Endometrial microvascular endothelial cells (primary cell): Measurements from ENCODE around the gene RRM2. TPM values are rescaled to one million over a fixed set of nuclear protein-coding genes. Genes with fewer than 3 reads are reported as not detected.

ENCODE experiments used
- in situ Hi-C: cut with HindIII; loops from 2 replicates; pipeline ENCODE4 v1.10.0; 2017; ENCODE audit warnings: low sequenced_read_pairs, low pct_unique_long_range_greater_than_20kb; ENCODE audit errors: inconsistent ontology term
- total RNA-seq: library from RNA; depleted of rRNA; stranded (reverse); fragments of >200 nt; gene quantifications from one replicate; pipeline ENCODE4 v1.2.3, GENCODE V29; 2015; ENCODE audit errors: inconsistent ontology term

The RRM2 gene
- total RNA-seq = 134 TPM

DNA sequence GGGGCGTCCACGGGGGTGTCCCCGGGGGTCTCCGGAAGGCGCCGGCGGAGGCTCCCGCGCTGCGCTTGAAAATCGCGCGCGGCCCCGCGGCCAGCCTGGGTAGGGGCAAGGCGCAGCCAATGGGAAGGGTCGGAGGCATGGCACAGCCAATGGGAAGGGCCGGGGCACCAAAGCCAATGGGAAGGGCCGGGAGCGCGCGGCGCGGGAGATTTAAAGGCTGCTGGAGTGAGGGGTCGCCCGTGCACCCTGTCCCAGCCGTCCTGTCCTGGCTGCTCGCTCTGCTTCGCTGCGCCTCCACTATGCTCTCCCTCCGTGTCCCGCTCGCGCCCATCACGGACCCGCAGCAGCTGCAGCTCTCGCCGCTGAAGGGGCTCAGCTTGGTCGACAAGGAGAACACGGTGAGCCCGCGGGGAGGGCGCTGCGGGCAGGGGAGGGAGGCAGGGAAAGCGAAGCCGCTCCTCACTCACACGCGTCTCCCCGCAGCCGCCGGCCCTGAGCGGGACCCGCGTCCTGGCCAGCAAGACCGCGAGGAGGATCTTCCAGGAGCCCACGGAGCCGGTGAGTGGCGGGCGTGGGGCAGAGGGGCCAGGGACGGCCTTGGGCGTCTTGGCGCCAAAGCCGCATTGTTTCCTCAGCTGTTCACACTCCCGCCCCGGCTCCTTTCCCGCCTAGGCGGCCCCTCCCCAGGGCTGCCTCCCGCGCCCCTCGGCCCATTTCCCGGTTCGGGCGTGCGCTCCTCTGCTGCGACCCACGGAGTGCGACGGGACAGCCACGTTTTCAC is at the start of gene RRM2:
Gene RRM2 (plus strand): TSS at position 240 of the 781 bp plus-strand sequence. CDS start 60 bp downstream, at position 300.
- in situ Hi-C loops = loop anchor here (25.0 kb wide), 2 partner anchors 160 to 315 kb away; partner anchors contain the start of genes GRHL1 and ODC1

DNA sequence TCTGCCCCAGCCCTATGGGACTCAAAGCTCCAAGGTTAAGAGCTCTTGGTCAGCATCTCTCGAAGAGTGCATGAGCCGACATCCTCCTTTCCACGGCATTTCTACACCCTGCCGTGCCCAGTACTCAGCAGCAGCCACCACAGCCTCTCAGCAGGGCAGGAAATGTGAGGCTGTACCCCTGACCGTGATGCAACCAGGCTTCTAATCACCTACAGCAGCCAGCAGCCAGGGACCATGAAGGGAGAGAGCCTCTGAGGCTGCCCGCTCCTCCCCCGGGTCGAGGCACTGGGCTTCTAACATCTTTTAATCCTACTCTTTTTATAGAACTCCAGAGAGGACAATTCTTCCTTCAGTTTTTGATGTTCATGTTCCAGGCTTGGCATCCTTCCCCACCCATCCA is 48.8 kb upstream of the RRM2 start:
- in situ Hi-C loops = no loop called here

- in situ Hi-C loops = no loop called here
Measured at GRCh38 chr2:10075101-10075500, 47.4 kb upstream of the RRM2 start.

- in situ Hi-C loops = no loop called here
Measured at GRCh38 chr2:10075571-10076209, 46.8 kb upstream of the RRM2 start.

DNA sequence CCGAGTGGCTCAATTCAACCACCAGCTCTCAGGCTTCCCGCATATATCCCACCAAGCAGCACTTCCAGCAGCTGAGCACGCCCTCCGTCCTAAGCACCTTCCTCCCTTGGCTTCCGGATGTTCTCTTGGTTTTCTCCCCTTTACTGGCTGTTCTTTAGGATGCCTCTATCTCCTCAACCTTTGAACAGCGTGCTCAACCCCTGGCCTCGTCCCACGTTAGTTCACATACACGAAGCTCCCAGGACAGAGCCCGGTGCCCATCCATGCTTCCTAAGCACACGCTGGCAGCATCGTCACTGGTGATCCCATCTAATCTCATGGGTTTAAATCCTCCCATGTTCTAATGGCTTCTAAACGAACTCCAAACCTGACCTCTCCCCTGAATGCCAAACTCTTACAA is 46.0 kb upstream of the RRM2 start:
- in situ Hi-C loops = no loop called here

- in situ Hi-C loops = no loop called here
Measured at GRCh38 chr2:10076988-10077527, 45.5 kb upstream of the RRM2 start.

DNA sequence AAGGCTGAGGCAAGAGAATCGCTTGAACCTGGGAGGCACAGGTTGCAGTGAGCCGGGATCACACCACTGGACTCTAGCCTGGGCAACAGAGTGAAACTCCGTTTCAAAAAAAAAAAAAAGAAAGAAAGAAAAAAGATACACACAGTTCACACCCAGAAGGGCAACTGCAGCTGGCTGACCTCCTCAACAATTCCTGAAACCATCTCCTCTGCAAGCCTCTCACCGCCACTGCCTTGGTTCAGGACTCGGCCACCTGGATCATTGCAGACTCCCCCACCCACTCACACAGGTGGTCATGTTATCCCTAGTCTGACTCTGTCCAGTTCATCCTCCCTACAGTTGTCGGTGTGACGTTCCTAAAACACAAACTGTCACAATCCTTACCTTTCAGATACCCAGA is 44.5 kb upstream of the RRM2 start:
- in situ Hi-C loops = no loop called here

- in situ Hi-C loops = no loop called here
Measured at GRCh38 chr2:10078704-10079265, 43.8 kb upstream of the RRM2 start.

DNA sequence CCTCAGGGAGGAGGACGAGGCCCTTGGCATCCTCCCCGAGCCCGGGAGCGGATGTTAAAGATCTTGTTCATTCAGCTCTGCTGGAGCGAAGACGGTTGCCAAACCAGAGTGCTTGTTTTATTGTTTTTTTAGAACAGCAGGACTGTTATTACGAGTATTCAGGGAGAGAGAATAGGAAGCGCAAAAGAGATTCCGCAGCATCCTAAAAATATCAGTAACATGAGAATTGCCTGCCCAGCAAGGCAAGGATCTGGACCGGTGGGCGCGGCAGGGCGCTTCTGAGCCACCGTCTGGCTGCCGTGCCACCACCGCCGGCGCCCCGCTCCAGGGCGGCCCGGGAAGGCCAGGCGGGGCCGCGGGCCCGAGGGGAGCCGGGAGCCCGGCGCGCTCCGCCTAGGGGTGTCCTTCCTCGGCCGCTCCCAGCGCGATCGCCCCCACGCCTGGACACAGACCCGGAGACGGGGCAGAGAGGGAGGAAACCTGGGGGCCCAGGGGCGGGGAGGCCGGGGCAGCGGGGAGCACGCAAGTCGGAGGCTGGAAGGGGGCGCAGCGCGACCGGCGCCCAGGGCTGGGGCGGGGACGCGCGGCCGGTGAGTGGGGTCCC is 43.2 kb upstream of the RRM2 start:
- in situ Hi-C loops = no loop called here

DNA sequence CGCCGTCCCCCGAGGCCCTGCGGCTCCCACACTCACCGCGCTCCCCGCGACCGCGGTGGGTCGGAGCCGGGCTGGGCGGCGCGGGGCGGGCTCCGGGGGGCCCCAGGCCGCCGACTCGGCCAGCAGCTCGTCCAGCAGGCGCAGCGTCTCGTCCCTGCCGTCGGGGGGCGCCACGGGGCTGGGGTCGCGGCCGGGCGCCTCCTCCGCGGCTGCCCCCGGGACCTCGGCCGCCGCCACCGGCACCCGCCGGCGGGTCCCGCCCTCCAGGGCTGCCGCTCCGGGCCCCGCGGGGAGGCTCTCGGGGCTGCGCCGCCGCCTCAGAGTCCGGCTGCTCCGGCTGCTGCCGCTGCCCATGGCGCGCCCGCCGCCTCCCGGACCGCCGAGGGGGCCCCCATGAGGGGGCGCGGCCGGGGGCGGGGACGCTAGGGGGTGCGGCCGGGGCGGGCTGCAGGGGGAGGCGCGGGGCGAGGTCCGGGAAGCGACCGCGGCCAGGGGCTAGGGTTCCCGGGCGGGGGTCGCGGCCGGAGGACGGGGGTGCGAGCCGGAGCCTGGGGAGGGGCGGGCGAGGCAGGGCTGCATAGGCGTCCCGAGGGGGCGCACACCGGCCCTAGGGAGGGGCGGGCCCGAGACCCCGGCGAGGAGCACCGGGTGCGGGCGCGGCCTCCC is 42.5 kb upstream of the RRM2 start, which contains the start of gene CYS1:
Gene CYS1 (minus strand): TSS at position 542 of the 666 bp plus-strand sequence. CDS start 188 bp downstream, at position 354.
- in situ Hi-C loops = no loop called here

GRCh38 chr2:10080536-10081304 is 41.8 kb upstream of the RRM2 start:
- in situ Hi-C loops = no loop called here

DNA sequence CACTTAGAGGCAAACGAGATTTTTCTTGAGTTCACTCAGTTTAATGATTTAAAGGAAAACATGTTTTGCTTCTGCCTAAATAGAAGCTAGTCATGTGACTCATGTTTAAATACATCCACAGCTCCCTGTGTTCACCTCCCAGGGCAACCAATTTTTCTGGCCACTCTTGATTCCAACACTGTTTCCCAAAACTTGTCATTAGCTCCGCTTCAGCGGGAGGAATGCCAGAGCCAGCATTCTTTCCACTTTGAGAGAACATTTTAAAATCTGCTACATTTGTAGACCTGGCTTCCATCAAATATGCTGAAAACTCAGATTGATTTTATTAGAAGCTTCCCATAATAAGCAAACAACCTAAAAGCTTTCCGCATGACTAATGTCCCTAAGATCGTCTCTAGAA is 39.5 kb upstream of the RRM2 start:
- in situ Hi-C loops = no loop called here

DNA sequence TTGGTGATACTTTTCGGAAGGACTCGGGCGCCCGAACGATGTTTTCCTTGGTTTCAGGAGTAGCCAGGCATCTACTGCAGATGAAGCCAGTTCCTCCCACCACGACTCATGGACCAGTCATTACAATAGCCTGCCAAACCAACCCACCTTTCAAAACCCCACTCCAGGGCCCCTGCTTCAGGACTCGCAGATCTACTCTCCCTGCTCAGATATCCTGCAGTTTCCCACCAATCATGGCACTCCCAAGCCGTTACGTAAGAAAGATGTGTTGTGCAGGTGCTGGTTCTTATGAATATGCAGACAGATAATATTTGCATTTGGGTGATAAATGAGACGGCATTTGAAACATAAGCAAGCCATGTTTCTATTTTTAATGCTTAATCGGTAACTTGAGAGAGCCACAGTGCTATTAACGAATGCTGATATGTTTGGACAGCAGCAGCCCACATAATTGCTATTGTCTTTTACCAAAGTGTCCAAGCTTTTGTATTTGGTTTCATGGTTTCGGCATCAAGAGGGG is 38.8 kb upstream of the RRM2 start:
- in situ Hi-C loops = no loop called here

GRCh38 chr2:10084223-10084865 is 38.2 kb upstream of the RRM2 start:
- in situ Hi-C loops = no loop called here

- in situ Hi-C loops = no loop called here
Measured at GRCh38 chr2:10085043-10085667, 37.4 kb upstream of the RRM2 start.

GRCh38 chr2:10085668-10086059 is 36.9 kb upstream of the RRM2 start:
- in situ Hi-C loops = no loop called here

DNA sequence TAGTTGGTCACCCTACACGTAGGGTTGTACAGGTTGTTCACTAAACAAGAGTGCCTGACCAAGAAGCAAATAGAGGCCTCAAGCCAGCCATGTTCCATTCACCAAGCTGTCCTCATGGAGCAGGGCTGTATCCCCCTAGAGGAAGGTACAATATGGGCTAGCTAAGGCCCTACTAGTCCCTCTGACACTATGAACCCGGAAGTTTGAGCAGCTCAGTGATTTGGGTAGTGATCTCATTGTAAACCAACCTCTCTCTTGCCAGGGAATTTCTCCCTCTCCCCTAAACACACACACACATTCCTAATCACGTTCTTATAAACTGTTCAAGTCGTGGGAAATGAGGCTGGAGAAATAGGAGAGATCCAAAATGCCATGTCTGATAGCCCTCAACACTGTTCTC is 35.6 kb upstream of the RRM2 start:
- in situ Hi-C loops = no loop called here
